UCSD-AML1 (cell line): ENCODE measurements around the gene IL34.
"Not testable (repeated sequence)": the region's sequence is repeated elsewhere in the genome, so short reads cannot be mapped to it uniquely, and the experiment has no call there.

ENCODE experiments used
- DNase-seq: peaks from one replicate; lab custom pipeline; 2025; ENCODE audit not compliant: unreplicated experiment; lab: John Stamatoyannopoulos, UW

Gene IL34

GRCh38 chr16:70630960-70631745, 15.2 kb upstream of the IL34 start:
- no peak for DNase-seq

- DNase-seq, result no peak
Observed at GRCh38 chr16:70632273-70632672, 14.1 kb upstream of the IL34 start.

GRCh38 chr16:70633617-70634016, 12.7 kb upstream of the IL34 start:
- not testable (repeated sequence) for DNase-seq

GRCh38 chr16:70634861-70635260, 11.5 kb upstream of the IL34 start:
- no peak for DNase-seq

- no peak for DNase-seq
Observed at GRCh38 chr16:70635336-70636016, 10.9 kb upstream of the IL34 start.

- DNase-seq, result no peak
Observed at GRCh38 chr16:70638814-70639792, 7.3 kb upstream of the IL34 start.

GRCh38 chr16:70642633-70643032, 3.7 kb upstream of the IL34 start:
- no peak for DNase-seq

- not testable (repeated sequence) for DNase-seq
Observed at GRCh38 chr16:70643264-70643663, 3.1 kb upstream of the IL34 start.

- no peak for DNase-seq
Observed at GRCh38 chr16:70644763-70645597, 1.4 kb upstream of the IL34 start.

GRCh38 chr16:70647441-70648359, 1.3 kb downstream of the IL34 start:
- DNase-seq, result no peak

GRCh38 chr16:70648606-70649005, 2.2 kb downstream of the IL34 start:
- DNase-seq, result no peak

GRCh38 chr16:70649300-70649699, 2.9 kb downstream of the IL34 start:
- no peak for DNase-seq

- DNase-seq, result no peak
Observed at GRCh38 chr16:70650216-70650615, 3.9 kb downstream of the IL34 start.

- no peak for DNase-seq
Observed at GRCh38 chr16:70651524-70651923, 5.2 kb downstream of the IL34 start.

GRCh38 chr16:70652322-70652721, 6.0 kb downstream of the IL34 start:
- no peak for DNase-seq

- no peak for DNase-seq
Observed at GRCh38 chr16:70653406-70653805, 7.0 kb downstream of the IL34 start.

- peak; percentile 81 for DNase-seq
Observed at GRCh38 chr16:70653809-70654771, 7.7 kb downstream of the IL34 start.

GRCh38 chr16:70656065-70656711, 9.8 kb downstream of the IL34 start:
- no peak for DNase-seq
